GM12801 (cell line): ENCODE data around the gene TREML2.

ENCODE experiments used
- CTCF ChIP-seq: IDR thresholded peaks from one replicate; pipeline ENCODE4 v1.5.1; 2011; ENCODE audit warnings: control low read depth; ENCODE audit not compliant: insufficient read length; ENCODE audit errors: extremely low read depth

Gene TREML2

GRCh38 chr6:41191569-41191968 is 9.4 kb downstream of the TREML2 start:
- TF ChIP-seq CTCF, result no peak

GRCh38 chr6:41190791-41191190 is 10.2 kb downstream of the TREML2 start:
- TF ChIP-seq CTCF, result no peak

GRCh38 chr6:41189967-41190366 is 11.0 kb downstream of the TREML2 start:
- no peak for TF ChIP-seq CTCF

GRCh38 chr6:41187924-41188886 is 12.7 kb downstream of the TREML2 start:
- TF ChIP-seq CTCF, result no peak

GRCh38 chr6:41186031-41186562 is 14.9 kb downstream of the TREML2 start:
- TF ChIP-seq CTCF, result no peak

GRCh38 chr6:41184761-41185160 is 16.2 kb downstream of the TREML2 start:
- no peak for TF ChIP-seq CTCF

- no peak for TF ChIP-seq CTCF
These were observed 18.6 kb downstream of the TREML2 start for GRCh38 chr6:41182069-41183034.
